ENCODE measurements around the gene UHRF1. TPM values are rescaled to one million over a fixed set of nuclear protein-coding genes. Genes with fewer than 3 reads are reported as not detected.

Gene UHRF1
- total and polyA plus RNA-seq, 2 donors from 2014 or later, result 0.19 to 3.1 TPM

GRCh38 chr19:4983346-4984105 is 74.2 kb downstream of the UHRF1 start:
- H3K9ac ChIP-seq (ENCODE audit: low read length in 3 of 3), result no peak overlapping the region
- intact Hi-C loops (cut with DNase I), result no loop called here

GRCh38 chr19:4984106-4984380 is 74.7 kb downstream of the UHRF1 start:
- DNase-seq (no peak), FAIRE-seq (no peak)
- H3K27me3 ChIP-seq (ENCODE audit: control insufficient read depth, insufficient read depth, low read length), result no peaks in the 10 kb centered on the region
- H3K4me1 ChIP-seq (ENCODE audit: control insufficient read depth in 2 of 3, insufficient read depth in 2 of 3, low read depth in 1 of 3, low read length in 3 of 3), result peaks cover 0 to 27% (median 15%) of the 10 kb centered on the region in 3 donors
- H3K36me3 ChIP-seq (ENCODE audit: control insufficient read depth in 2 of 3, insufficient read depth in 3 of 3, low read length in 3 of 3), result no peaks in the 10 kb centered on the region
- no peak overlapping the region for H3K9ac ChIP-seq (ENCODE audit: low read length in 3 of 3)
- TF ChIP-seq, protein P1, sequence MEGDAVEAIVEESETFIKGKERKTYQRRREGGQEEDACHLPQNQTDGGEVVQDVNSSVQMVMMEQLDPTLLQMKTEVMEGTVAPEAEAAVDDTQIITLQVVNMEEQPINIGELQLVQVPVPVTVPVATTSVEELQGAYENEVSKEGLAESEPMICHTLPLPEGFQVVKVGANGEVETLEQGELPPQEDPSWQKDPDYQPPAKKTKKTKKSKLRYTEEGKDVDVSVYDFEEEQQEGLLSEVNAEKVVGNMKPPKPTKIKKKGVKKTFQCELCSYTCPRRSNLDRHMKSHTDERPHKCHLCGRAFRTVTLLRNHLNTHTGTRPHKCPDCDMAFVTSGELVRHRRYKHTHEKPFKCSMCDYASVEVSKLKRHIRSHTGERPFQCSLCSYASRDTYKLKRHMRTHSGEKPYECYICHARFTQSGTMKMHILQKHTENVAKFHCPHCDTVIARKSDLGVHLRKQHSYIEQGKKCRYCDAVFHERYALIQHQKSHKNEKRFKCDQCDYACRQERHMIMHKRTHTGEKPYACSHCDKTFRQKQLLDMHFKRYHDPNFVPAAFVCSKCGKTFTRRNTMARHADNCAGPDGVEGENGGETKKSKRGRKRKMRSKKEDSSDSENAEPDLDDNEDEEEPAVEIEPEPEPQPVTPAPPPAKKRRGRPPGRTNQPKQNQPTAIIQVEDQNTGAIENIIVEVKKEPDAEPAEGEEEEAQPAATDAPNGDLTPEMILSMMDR (IDR thresholded peaks at IDR 0.05; ENCODE audit: borderline replicate concordance, extremely low read depth, insufficient read depth), result no peak
- H3K9me3 ChIP-seq (ENCODE audit: control insufficient read depth in 2 of 3, insufficient read depth in 1 of 3, low read length in 3 of 3), result no peaks in the 10 kb centered on the region
- H3K4me3 ChIP-seq (ENCODE audit: low read length in 3 of 3), result no peak overlapping the region
- intact Hi-C loops (cut with DNase I), result no loop called here
- peak overlapping the region in 1 of 2 donors; percentile 1 for H3K27ac ChIP-seq (ENCODE audit: low read depth in 2 of 2, low read length in 2 of 2)

More at GRCh38 chr19:4983346-4984105, 74.2 kb downstream of the UHRF1 start:
- no peaks in the 10 kb centered on the region for H3K36me3 ChIP-seq (ENCODE audit: control insufficient read depth in 2 of 3, insufficient read depth in 3 of 3, low read length in 3 of 3)
- H3K4me3 ChIP-seq (ENCODE audit: low read length in 3 of 3), result no peak overlapping the region
- DNase-seq (peak in 1 of 5 donors; percentile 53), FAIRE-seq (no peak)
- peaks cover 0 to 25% (median 15%) of the 10 kb centered on the region in 3 donors for H3K4me1 ChIP-seq (ENCODE audit: control insufficient read depth in 2 of 3, insufficient read depth in 2 of 3, low read depth in 1 of 3, low read length in 3 of 3)
- no peaks in the 10 kb centered on the region for H3K9me3 ChIP-seq (ENCODE audit: control insufficient read depth in 2 of 3, insufficient read depth in 1 of 3, low read length in 3 of 3)
- H3K27ac ChIP-seq (ENCODE audit: low read depth in 2 of 2, low read length in 2 of 2), result peak overlapping the region in 1 of 2 donors; percentile 1
- no peaks in the 10 kb centered on the region for H3K27me3 ChIP-seq (ENCODE audit: control insufficient read depth, insufficient read depth, low read length)
- TF ChIP-seq, protein P1 (IDR thresholded peaks at IDR 0.05; ENCODE audit: borderline replicate concordance, extremely low read depth, insufficient read depth), result no peak

DNA sequence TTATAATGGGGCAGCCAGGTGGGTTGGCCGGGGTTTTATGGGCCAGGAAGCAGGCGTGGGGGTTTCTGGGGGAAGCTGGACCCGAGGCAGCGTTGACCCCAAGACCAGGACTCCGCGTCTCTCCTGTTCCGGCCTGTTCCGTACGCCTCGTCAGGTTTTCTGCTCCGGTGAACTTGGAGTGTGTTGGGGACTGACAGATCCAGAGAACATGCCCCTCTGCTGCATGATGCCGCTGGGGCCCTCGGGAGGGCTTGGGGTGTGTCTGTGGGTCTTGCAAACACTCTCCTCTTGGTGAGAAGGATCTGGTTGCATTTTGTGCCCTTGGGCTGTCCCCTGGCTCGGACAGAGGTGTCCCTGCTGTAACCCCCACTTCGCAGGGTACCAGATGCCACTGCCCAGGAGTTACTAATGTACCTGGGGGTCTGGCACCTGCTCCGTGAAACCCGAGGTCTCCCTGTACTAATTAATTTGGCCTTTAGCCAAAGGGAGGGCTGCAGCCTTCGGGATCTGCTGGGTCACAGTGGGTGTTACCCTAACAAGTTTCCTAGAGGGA is 75.2 kb downstream of the UHRF1 start:
- H3K9me3 ChIP-seq (ENCODE audit: control insufficient read depth in 2 of 3, insufficient read depth in 1 of 3, low read length in 3 of 3), result no peaks in the 10 kb centered on the region
- no peaks in the 10 kb centered on the region for H3K27me3 ChIP-seq (ENCODE audit: control insufficient read depth, insufficient read depth, low read length)
- TF ChIP-seq, protein P1 (IDR thresholded peaks at IDR 0.05; ENCODE audit: borderline replicate concordance, extremely low read depth, insufficient read depth), result no peak
- H3K36me3 ChIP-seq (ENCODE audit: control insufficient read depth in 2 of 3, insufficient read depth in 3 of 3, low read length in 3 of 3), result no peaks in the 10 kb centered on the region
- FAIRE-seq (no peak), DNase-seq (peak in 4 of 5 donors; percentile 72 to 84 (median 78))
- intact Hi-C loops (cut with DNase I), result no loop called here
- H3K4me1 ChIP-seq (ENCODE audit: control insufficient read depth in 2 of 3, insufficient read depth in 2 of 3, low read depth in 1 of 3, low read length in 3 of 3), result peaks cover 0 to 28% (median 15%) of the 10 kb centered on the region in 3 donors
- H3K27ac ChIP-seq (ENCODE audit: low read depth in 2 of 2, low read length in 2 of 2), result peak overlapping the region in 1 of 2 donors; percentile 17
- H3K4me3 ChIP-seq (ENCODE audit: low read length in 3 of 3), result no peak overlapping the region
- no peak overlapping the region for H3K9ac ChIP-seq (ENCODE audit: low read length in 3 of 3)
